ENCODE results near the gene PLEKHM3.
A peak's percentile ranks its signal among the peaks of the same experiment; 100 is the strongest.

The PLEKHM3 gene, protein sequence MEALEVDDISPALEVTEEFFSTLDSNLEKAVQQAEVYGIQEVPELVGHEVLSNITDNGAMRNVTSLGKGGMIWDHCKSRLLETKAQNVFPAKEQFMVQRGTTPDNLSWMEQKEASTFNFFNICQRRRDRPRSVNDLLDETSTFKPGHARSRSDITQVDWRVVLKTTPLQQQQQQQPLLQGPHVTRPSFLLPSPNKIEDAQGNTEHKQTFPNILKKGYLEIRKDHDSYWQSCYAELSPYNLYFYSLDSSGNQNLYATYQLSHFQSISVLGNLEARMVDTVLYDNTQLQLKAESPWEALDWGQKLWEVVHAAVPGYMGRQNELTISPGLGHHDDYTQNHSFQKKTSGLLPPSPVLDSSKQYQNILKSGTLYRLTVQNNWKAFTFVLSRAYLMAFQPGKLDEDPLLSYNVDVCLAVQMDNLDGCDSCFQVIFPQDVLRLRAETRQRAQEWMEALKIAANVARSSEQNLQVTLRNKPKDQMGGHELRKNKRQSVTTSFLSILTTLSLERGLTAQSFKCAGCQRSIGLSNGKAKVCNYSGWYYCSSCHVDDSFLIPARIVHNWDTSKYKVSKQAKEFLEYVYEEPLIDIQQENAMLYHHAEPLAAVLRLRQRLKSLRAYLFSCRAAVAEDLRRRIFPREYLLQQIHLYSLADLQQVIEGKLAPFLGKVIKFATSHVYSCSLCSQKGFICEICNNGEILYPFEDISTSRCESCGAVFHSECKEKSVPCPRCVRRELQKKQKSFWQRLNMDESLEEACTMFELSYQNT

DNA sequence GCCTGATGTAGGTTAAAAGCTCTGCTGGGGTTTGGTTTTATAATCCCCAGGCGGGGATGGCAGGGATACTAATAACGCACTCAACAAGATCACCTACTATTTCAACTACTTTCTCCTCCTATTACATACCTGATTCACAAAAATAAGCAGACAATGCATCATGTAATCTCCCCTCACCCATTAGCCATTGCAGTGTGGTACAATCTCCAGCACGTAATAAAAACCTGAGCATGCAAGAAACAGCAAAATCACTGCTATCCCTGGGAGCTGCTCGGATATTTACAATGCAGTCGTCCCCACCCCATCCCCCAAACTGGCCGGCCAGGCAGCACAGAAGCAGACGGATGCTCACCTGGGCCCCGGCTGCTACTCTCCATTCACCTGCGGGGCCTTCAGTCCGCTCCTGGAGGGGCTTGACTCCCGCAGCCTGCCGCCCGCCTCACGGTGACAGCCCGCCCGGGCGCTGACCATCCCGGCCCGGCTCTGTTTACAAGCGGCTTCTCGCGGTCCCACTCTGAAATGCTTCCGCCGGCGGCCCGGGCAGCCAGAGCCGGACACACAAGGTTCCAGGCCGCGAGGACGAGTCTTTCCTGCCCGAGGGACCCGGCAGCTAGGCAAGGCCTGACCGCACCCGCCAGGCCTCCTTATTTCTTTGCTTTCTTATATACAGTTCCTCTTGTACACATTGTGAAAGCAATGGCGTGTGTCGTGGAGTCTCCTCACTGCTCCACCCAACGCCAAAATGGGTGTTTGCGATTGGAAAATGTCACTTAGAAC, at the start of gene PLEKHM3:
Gene PLEKHM3, minus strand, starts transcription at position 491 of the 777 bp plus-strand sequence. CDS start 23,888 bp downstream, outside the sequence.
- peak; percentile 80 for DNase-seq

DNA sequence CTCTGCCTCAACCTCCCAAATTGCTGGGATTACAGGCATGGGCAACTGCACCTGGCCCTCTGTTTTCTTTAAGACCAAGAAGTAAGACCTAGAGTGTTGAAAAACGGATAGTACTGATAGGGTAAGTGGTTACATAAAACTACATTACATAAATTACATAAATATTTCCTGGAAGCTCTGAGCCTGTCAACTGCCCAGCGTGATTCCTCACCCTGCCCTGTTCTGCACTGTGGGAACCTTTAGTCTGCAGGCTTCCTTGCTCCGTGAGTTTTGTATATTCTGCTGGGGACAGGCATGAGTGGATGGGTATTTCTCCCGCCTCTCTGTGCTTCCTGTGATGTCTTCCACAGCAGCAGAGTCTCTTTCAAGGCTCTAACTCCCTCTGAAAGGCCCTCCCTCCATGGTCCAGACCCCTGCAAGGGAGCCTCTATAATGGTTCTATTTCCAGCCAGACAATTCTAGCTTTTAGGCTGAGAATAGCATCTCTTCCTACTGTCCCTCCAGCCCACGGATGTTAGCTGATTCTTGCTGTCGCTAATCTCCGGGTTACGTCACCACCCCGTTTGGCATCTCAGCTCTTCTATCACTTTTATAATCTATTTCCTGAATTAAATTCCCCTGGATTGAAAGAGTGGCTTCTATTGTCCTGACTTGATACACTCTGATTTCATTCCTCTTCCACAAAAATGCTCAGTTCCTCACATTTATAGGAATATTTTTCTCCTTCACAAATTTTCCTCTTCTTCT, 49.5 kb upstream of the PLEKHM3 start:
- DNase-seq: no peak

DNA sequence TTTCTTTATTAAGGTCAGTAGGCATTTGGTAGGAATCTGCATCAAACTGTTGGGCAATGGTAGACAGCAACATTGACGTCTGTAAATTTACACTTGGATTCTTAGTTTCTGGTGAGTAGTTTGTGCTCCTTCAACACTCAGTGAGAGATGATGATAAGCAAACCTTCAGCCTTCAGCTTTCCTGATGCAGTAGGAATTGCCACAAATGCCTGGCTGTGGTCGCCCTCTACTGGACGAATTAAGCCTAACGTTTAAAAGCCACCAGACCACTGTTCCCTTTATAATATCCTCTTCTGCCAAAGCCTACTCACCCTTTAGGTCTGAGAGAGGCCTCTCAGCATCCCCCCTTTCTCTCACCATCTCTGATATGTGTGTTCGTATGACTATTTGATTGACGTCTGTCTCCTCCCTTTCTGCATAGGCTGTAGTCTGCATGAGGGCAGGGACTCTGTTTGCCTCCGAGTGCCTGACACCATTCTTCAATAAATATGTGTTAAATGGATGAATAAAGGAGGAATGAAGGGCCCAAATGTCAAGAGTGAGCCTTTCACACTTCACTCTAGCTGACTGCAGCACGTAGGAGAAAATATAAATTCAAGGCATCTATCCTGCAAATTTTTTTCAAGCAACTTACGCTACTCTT, 47.0 kb upstream of the PLEKHM3 start:
- DNase-seq: peak; percentile 61

DNA sequence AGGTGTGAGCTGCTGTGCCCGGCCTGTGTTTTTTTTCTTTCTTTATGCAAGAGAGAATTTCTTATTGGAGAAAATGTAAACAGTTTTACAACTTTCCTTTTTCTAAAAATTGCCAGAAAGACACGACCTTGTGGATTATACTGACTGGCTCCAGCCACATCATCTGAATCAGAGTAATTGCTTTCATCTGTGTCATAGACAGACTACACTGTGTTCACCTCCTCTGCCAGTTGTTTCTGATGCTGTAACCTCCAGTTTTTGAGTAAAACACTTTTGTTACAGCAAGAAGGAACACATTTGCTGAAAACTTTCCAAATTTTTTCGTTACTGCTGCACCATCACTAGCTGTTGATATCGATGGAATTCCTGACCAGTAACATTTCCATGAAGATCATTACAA, 43.9 kb upstream of the PLEKHM3 start:
- DNase-seq: no peak

DNA sequence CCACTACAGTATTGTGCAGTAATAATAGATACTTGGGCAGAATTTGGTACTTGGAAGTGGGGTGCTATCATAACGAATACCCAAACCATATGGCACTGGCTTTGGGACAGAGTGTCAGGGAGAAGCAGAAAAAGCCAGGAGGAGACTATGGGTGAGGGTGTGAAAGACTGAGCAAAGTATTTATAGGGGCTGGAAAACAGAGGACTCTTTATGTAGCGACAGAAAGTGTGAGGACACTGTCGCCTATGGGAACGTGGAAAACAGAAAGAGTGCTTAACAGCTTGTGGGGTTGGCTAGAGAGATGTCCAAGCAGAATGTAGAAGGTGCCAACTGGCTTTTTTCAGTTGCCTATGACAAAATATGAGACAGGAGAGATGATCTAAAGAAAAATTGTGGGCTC, 40.7 kb upstream of the PLEKHM3 start:
- DNase-seq: no peak

DNA sequence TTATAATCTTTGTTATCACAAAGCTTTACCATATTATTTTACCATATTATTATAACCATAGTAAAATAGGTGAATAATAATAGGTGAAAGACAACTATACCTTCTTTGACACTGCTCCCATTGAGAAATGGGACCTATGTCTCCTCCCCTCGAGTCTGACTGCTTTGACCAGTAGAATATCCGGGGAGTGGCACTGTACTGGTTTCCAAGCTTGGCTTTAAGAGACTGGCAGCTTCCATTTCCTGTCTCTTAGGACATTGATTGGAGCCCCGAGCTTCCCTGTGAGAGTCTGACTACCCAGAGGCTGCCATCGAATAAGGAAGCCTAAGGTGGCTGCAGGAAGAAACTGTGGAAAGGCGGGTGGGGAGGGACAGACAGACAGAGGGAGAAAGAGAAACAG, 40.1 kb upstream of the PLEKHM3 start:
- DNase-seq: no peak

DNA sequence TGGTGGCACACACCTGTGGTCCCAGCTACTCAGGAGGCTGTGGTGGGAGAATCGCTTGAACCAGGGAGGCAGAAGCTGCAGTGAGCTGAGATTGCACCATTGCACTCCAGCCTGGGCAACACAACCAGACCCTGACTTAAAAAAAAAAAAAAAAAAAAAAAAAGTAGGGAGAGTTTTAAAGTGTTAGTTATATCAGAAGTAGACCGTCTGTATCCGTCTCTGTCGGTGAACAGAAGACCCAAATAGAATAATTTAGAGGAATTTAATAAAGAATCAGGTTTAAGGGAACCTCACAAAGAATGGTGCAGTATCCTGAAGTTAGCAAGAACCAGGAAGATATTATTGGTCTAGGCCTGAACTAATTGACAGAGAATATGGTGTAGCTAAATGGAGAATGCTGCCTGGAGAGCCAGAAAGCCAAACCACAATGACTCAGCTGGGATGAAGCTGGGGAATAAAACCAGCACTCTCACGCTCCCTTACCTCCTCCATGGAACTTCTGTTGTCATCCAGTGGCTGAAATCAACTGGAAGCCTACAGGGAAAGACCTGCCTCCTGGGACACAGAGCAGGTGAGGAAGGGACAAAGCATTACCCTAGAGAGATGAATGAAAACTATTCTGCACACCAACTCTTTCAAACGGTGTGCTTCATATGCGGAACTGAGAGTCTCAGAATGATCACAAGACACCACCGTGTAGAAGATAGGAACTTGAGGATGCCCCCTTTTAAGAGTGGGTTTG, 39.1 kb upstream of the PLEKHM3 start:
- DNase-seq: no peak

DNA sequence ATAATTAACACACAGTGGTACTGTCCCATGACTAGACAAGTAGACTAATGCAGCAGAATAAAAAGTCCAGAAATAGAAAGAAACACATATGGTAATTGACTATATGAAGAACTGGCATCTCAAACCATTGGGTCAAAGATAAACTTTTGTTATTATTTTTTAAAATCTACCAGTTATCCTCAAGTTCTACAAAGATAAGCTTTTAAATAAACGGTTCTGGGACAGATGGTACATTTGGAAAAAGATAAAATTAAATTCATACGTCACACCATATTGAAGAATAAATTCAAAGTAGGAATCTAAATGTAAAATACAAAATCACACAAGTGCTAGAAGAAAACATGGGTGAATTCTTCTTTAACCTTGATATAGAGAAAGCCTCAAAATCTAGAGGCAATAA, 37.6 kb upstream of the PLEKHM3 start:
- DNase-seq: no peak

DNA sequence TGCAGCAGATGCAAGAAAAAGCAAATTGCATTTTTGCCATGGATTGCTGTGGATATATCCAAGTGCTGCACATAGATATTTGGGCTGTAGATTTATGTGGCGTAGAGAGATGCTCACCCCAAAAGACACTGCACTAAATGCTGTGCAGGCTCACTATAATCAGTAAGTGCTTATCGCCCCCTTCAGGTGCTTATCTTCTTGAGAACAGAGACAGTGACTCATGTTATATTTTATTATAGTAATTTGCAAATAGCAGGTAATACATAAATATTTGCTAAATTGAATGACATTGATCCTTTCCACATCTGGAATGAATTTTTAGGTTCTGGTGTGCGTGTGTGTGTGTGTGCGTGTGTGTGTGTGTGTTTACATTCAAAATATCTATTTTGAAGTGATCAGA, 36.8 kb upstream of the PLEKHM3 start:
- peak; percentile 29 for DNase-seq

DNA sequence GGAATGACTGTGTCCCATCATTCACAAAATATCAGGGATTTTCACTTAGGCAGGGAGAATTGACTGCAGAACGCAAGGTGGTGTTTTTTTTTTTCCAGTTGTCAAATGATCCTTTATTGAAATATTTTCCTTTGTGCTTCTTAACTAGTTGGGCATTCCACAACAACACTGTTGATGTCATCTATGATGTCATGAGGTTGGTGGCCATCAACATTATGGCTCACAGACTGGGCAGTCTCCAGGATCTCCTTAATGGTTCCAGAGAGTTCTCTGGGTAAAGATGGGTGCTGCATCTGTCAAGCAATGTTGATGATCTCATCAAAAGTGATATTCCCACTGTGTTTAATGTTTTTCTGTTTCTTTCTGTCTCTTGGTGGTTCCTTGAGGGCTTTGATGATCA, 31.8 kb upstream of the PLEKHM3 start:
- DNase-seq: no peak

DNA sequence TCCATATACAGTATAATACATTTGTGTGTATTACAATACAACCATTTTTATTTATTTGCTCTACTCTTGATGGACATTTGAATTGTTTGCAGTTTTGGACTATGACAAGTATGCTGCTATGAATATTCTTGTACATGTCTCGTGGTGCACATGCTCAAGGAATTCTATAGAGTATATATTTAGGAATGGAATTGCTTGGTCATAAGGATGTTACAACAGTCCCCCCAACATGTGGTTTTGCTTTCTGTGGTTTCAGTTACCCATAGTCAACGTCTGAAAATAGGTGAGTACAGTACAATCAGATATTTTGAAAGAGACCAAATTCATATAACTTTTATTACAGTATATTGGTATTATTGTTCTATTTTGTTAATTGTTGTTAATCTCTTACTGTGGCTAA, 24.1 kb upstream of the PLEKHM3 start:
- no peak for DNase-seq

DNA sequence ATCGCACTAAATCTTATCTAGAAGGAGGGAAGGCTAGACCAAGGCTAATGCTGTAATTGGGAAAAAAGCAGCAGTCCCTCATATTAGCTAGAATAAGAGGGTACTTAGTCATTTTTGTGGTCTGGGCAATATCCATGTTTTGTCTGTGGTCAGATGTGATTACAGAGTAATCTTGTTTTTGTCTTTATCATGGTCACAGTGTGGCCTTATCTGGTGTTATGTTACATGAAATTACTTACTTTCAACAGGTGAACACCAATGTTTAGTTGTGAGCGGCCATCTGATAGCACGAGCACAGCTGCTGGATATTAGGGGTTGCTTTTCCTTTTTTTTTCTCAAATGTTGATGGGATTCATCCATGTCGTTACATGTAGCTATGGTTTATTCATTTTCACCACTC, 23.7 kb upstream of the PLEKHM3 start:
- no peak for DNase-seq

DNA sequence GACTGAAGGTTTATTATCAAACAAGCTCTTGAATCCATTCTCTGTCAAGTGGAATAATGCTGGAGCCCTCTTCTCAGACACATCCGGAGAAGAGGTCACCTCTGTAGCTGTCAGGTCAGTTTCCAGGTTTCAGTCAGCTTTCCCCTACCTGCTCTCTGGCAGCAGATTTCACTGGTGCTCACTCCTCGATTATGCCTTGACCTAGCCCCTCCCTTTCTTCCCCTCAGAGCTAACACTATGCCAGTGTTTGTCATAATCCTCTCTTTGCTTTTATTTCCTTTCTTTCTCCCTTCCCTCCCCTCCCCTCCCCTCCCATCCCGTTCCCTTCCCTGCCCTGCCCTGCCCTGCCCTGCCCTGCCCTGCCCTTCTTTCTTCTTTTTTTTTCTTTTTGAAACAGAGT, 22.5 kb upstream of the PLEKHM3 start:
- DNase-seq: no peak

DNA sequence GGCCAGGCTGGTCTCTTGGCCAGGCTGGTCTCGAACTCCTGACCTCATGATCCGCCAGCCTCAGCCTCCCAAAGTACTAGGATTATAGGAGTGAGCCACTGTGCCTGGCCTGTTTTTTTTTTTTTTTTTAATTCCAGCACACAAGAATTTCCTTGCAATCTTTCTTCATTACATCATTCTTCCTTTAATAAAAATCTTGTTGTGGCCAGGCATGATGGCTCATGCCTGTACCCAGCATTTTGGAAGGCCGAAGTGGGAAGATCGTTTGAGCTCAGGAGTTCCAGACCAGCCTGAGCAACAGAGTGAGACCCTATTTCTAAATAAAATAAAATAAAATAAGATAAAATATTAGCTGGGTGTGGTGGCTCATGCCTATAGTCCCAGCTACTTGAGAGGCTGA, 21.4 kb upstream of the PLEKHM3 start:
- no peak for DNase-seq

DNA sequence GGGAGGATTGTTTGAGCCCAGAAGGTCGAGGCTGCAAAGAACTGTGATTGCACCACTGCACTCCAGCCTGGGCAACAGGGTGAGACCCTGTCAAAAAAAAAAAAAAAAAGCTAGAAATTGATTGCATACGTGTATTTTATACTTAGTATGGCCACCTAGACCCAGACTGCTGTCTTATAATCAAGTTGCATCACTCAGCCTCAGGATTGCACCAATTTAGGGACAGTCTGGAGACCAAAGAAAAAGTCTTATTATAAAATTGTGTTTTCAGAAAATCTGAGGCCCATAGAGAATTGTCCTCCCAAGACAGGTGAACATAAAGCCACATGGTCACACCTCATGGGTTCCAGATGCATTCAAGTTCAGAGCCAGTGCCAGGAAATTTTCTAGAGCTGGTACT, 17.1 kb upstream of the PLEKHM3 start:
- DNase-seq: no peak

DNA sequence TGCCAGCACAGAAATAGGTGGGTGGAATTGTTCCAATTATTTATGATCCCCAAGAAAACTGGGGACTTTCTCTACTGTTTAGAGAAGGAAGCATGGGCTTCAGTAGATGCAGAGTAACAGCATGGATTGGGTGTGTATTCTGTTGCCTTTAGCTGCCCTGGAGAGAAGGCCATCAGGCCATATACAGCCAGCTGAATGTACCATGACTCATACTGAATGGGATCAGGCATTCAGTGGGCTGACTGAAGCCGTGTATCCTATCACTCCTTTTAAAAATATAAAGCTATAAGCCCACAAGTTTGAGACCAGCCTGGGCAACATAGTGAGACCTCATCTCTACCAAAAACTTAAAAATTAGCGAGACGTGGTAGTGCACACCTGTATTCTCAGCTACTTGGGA, 16.7 kb upstream of the PLEKHM3 start:
- no peak for DNase-seq

DNA sequence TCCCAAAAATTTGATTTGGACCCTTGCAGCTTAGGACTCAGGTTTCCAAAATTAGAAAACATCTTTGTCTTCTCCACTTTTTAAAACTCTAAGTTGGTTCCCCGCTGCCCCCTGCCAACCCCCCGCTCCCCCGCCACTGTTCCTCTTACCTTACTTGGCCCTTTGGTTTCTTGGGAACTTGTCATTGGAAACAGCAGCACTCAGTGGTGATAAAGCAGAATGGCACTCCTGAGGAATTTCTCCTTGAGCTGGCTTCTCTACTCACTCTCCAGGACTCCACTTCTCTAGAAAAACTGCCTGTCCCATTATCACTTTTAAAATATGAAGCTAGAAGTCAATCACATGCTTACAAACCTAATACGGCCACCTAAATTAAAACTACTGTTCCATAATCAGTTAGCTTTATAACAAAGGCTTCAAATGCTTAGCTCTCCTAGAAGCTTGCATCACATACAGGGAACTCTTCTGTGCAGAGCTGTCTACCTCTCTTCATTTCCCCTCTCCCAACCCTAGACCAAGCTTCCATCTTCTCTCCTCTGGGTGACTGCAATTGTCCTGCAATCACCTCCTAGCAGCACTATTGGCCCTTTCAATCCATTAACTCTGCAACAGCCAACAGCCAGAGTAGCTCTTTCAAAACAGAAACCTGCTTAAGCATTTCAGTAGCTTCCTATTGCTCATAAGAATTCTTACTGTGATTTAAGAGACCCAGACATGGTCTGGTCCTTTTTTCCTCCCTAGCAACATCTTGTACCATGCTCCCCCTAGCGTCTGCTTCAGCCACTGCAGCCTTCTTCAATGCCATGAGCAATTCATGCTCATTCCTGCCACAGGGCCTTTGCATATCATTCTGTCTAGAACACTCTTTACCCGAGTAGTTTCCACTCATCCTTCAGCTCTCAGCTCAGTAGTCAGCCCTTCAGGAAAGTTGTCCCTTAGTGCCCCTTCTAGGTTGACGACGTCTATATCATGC, 15.2 kb upstream of the PLEKHM3 start:
- DNase-seq: peak; percentile 61

DNA sequence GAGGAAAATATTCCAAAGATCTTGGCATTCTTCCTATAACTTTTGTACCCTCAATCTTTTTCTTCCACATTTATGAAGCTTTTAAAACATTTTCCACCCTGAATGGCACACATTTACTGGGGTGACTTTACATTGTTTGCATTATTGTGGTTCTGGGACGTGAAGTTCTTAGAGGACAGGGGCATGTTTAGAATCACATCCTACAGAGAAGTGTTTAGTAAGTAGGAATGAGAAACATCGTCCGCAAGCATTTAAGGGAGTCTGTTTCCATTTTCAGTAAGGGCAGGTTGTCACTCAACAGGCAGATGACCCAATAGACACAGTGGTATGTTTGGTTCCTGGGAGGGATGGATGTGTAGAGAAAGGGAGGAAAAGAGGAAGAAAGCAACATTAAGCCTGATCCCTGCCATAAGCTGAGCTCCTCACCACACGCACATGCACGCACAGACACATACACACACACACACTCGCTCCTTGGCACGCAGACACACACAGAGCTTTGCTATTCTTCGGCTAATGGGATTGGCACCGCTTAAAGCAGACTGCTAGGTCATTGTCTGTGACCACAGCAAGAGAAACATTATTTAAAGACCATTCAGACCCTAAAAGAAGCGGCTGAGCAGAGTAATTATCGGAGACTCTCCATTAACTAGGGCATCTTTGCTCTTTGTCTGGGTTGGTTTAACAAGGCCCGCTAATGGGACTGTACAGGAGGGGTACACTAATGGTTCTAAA, 14.2 kb upstream of the PLEKHM3 start:
- DNase-seq: no peak

All from CD4-positive, alpha-beta T cell treated with Interleukin-12 subunit alpha and Interleukin-12 subunit beta, for 1 hour (primary cell).